Myocyte (in vitro differentiated cells): ENCODE measurements around the gene ZNF333. TPM values are rescaled to one million over a fixed set of nuclear protein-coding genes. Genes with fewer than 3 reads are reported as not detected.
"Not testable (repeated sequence)": the region's sequence is repeated elsewhere in the genome, so short reads cannot be mapped to it uniquely, and the experiment has no call there.

Experiments
- DNase-seq: peaks from one replicate; pipeline ENCODE4 v3.0.0-alpha.2; 2012; ENCODE audit warnings: low read depth
- total RNA-seq: library from RNA; depleted of rRNA; stranded (reverse); fragments of >200 nt; gene quantifications from 2 replicates; pipeline ENCODE4 v1.2.3, GENCODE V29; 2014

The ZNF333 gene
- total RNA-seq, 1 donor from 2014 or later, result 25.3 TPM

GRCh38 chr19:14695471-14695870, 5.6 kb downstream of the ZNF333 start:
- DNase-seq, result no peak

DNA sequence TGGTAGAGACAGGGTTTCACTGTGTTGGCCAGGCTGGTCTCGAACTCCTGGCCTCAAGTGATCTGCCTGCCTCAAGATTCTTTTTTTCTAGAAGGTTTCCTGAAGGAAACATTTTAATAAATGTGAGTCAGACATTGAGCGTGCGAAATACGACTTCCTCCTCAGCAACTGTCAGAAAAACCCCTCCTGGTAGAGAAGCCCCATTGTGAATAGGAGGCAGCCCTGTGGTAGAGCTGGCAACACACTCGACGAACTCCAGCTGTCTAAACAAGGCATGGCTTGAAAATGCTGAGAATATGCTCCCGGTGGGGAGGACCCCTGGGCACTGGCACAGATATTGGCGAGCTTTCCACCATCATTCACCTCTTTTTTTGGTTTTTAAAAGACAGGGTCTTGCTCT, 9.8 kb downstream of the ZNF333 start:
- DNase-seq, result no peak

DNA sequence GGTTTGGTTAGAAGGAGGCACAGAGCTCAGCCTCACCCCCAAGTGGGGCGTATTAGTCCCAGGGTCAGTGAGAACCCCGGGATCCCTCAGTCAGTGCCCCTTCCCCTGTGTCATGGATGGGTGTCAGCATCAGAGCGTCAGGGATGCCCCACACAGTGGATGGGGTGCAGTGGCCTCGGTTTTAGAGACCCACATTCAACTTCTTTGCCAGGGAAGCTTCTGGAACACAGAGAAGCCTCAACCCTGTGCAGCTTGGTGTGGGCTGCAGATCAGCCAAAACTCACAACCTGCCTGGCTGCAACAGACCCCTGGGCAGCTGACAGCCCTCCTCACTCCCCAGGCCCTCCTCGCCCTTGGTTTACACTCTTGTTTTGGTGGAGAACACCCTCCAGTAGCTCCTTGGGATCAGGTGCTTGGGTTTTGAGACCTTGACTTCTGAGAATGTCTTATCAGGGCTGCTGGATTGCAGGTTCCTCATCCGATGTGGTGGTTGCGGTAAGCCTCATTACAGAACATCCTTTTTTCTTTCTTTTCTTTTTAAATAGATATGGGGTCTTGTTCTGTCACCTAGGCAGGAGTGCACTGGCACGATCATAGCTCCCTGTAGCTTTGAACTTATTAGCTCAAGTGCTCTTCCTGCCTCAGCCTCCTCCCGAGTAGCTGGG, 11.0 kb downstream of the ZNF333 start:
- no peak for DNase-seq

DNA sequence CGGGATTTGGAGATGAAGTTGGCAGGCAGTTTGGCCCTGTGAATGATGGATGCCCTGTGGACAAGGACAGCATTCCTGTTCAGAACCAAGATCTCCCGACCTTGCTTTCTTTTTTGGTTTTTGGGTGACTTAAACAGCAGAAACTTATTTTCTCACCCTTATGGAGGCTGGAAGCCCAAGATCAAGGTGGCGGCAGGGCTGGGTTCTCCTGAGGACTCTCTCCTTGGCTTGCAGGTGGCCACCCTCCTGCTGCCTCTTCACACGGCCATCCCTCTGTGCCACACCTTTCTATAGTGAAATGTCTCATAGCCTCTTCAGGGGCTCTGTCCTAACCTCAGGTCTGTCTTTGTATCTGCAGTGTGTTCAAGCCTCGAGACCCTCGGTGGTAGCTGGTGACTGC, 14.0 kb downstream of the ZNF333 start:
- DNase-seq, result no peak

GRCh38 chr19:14704450-14704849, 14.6 kb downstream of the ZNF333 start:
- no peak for DNase-seq

- DNase-seq, result no peak
These were observed 26.0 kb downstream of the ZNF333 start for GRCh38 chr19:14715841-14716240.

GRCh38 chr19:14718522-14719116, 28.8 kb downstream of the ZNF333 start:
- DNase-seq, result peak; percentile 3

DNA sequence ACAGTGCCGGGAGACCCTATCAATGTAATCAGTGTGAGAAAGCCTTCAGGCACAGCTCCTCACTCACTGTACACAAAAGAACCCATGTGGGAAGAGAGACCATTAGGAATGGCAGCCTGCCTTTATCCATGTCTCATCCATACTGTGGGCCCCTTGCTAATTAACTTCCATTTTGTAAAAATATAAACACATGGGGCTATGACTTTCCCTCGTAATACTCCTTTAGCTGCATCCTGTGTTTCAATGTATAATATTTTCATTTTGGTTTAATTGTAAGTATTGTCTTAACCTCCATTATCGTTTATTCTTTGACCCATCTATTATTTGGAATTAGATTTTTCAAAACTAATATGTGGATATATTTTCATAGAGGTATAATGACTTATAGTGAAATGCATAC, 29.3 kb downstream of the ZNF333 start:
- no peak for DNase-seq

DNA sequence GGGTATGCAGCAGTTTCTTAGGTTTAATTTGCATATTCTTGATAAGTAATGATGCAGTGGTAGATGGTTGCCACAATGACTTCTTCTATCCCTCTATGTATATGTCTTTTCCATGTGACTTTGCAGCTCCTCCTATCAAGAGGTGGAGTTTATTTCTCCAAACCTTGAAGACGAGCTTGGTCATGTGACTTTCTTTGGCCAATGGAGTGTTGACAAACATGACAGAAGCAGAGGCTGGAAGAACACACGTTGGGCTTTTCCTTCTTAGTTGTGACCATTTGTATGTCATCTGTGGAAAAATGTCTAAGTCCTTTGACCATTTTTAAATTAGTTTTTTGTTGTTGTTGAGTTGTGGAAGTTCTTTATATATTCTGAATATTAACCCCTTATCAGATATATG, 32.3 kb downstream of the ZNF333 start:
- no peak for DNase-seq

DNA sequence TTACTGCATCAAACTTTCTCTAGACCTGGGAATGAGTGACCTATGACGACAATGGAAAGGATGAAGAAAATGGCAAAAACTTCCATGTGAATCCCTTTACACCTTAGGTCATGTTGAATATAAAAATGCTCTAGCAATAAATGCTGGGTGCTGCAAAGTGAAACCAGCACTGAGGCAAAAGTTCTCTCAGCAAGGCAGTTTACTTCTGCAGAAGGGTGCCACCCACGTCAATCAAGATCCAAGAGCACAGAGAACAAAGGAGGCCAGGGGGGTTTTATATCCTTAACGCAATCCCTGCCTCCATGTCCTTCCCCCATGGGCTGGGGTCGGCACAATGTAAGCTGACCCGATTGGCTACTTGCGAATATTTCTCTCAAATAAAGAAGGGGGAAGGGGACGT, 38.7 kb downstream of the ZNF333 start:
- no peak for DNase-seq

DNA sequence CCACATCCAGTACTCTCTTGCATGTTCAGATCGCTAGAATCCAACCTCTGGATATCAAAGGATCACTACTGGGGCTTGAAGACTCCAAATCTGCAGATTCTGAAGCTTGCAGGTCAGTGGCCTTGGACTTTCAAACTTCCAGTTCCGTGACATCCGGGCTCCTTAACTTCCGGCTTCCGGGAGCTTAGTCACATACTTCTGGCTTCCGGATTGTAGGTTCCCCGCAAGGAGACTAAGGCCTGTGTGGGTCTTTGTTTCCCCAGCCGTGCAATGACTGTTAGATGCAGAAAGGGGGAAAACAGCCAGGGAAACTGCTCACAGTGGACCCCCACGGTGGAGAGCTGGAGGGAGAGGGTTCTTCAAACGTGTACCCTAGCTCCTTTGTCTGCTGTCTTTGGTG, 41.4 kb downstream of the ZNF333 start:
- no peak for DNase-seq

DNA sequence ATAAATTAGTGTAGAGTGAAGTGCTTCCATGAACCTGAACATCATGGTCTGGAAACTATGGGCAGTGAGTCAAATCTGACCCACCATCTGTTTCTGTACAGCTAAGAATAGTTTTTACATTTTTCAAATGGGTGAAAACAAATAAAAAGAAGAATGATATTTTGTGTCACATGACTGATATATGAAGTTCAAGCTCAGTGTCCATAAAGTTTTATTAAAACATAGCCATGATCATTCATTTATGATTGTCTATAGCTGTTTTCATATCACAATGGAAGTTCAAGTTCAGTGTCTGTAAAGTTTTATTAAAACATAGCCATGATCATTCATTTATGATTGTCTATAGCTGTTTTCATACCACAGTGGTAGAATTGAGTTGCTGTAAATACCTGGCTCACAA, 42.7 kb downstream of the ZNF333 start:
- DNase-seq, result no peak

DNA sequence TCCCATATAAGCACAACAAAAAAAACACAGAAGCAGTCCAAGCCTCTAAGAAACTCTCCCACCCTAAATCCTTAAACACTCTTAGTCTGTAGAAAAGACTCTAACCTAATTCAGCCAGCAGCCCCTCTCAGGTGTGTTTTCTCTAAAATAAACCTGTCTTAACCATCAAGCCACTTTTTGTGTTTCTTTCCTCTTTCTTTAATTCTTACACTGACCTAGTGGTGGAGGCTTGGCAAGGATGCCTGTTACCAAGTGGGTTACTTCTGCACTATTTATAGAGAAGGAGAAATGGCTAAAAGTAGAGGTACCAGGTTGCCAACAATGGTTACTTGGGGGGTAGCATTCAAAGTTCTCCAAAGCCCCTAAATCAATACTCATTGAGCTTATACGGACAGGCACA, 43.7 kb downstream of the ZNF333 start:
- no peak for DNase-seq

- no peak for DNase-seq
These were observed 46.1 kb downstream of the ZNF333 start for GRCh38 chr19:14735915-14736314.

GRCh38 chr19:14746886-14747285, 57.0 kb downstream of the ZNF333 start:
- no peak for DNase-seq

GRCh38 chr19:14748601-14749000, 58.8 kb downstream of the ZNF333 start:
- no peak for DNase-seq

DNA sequence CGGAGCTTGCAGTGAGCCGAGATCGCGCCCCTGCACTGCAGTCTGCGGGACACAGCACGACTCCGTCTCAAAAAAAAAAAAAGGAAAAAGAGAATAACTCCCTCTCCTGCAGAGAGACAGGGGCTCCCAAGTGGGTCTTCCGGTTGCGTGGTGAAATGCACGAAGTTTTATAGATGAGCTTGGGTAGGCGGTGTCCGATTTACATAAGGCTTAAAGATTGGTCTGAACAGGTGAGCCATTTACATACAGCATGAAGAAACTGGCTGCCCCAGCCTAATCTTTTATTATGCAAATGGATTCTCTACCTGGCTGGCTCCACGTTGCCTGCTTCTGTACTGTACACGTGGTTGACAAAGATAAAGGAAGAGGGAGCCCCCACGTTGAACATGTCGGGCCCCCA, 69.0 kb downstream of the ZNF333 start:
- DNase-seq, result no peak

DNA sequence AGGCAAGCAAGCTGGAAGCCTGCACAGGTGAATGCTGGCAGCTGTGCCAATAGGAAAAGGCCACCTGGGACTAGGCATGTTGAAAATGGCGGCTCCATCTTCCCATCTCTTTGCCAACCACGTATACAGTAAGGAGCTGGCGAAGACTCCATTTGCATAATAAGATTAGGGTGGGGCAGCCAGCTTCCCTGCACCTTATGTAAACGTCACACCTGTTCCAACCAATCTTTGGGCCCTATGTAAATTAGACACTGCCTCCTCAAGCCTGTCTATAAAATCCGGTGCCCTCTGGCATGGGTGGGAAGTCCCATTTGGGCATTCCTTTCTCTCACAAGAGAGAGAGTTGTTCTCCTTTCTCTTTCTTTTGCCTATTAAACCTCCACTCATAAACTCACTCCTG, 71.8 kb downstream of the ZNF333 start:
- DNase-seq, result no peak

- no peak for DNase-seq
These were observed 72.3 kb downstream of the ZNF333 start for GRCh38 chr19:14762111-14762510.

GRCh38 chr19:14763497-14764145, 73.8 kb downstream of the ZNF333 start:
- DNase-seq, result no peak

- no peak for DNase-seq
These were observed 74.6 kb downstream of the ZNF333 start for GRCh38 chr19:14764401-14764800.

DNA sequence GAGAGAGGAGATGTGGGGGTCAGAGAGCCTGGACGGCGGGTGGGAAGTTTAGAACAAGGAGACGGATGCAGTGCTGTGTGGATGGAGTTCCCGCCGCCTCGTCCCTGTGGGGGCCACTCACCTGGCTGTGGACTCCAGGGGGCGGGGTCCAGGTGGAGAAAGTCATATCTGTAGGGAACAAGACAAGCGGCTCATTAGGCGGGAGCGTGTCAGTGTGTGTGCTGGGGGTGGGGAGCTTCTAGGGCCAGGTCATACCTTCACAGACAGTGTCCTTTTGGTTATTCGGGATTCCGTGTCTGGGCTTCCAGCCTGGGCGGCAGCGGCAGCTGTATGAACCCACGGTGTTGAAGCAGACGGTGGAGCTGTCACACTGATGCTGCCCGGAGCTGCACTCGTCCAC, 75.6 kb downstream of the ZNF333 start:
- not testable (repeated sequence) for DNase-seq

- not testable (repeated sequence) for DNase-seq
These were observed 76.0 kb downstream of the ZNF333 start for GRCh38 chr19:14765841-14766240.
